Measurements from ENCODE around the gene C21orf91.

Gene C21orf91

GRCh38 chr21:17819114-17819876, at the start of gene C21orf91:
C21orf91 (minus strand) TSS chr21:17819356; CDS start chr21:17818318, 1,038 bp downstream.
- FAIRE-seq = peak; percentile 87
- DNase-seq (ENCODE audit: low spot score) = peak; percentile 96

- DNase-seq (ENCODE audit: low spot score) (no peak), FAIRE-seq (no peak)
Measured at GRCh38 chr21:17866590-17866989, 47.4 kb upstream of the C21orf91 start.

GRCh38 chr21:17859661-17860060, 40.5 kb upstream of the C21orf91 start:
- DNase-seq (ENCODE audit: low spot score) = no peak
- no peak for FAIRE-seq

GRCh38 chr21:17858747-17859146, 39.6 kb upstream of the C21orf91 start:
- DNase-seq (ENCODE audit: low spot score) (no peak), FAIRE-seq (peak; percentile 17)

GRCh38 chr21:17854745-17855144, 35.6 kb upstream of the C21orf91 start:
- DNase-seq (ENCODE audit: low spot score) (no peak), FAIRE-seq (no peak)

GRCh38 chr21:17853393-17854275, 34.5 kb upstream of the C21orf91 start:
- no peak for FAIRE-seq
- no peak for DNase-seq (ENCODE audit: low spot score)

GRCh38 chr21:17848228-17848627, 29.1 kb upstream of the C21orf91 start:
- DNase-seq (ENCODE audit: low spot score) (peak; percentile 87), FAIRE-seq (peak; percentile 81)

GRCh38 chr21:17841103-17841502, 21.9 kb upstream of the C21orf91 start:
- FAIRE-seq (no peak), DNase-seq (ENCODE audit: low spot score) (no peak)

GRCh38 chr21:17834639-17835354, 15.6 kb upstream of the C21orf91 start:
- DNase-seq (ENCODE audit: low spot score) = no peak
- FAIRE-seq = no peak

- DNase-seq (ENCODE audit: low spot score) = peak; percentile 34
- FAIRE-seq = no peak
Measured at GRCh38 chr21:17829472-17829871, 10.3 kb upstream of the C21orf91 start.

- DNase-seq (ENCODE audit: low spot score) (no peak), FAIRE-seq (no peak)
Measured at GRCh38 chr21:17828223-17828622, 9.1 kb upstream of the C21orf91 start.

GRCh38 chr21:17823846-17824245, 4.7 kb upstream of the C21orf91 start:
- DNase-seq (ENCODE audit: low spot score) = no peak
- FAIRE-seq = no peak

GRCh38 chr21:17821121-17821520, 2.0 kb upstream of the C21orf91 start:
- DNase-seq (ENCODE audit: low spot score) (no peak), FAIRE-seq (no peak)

GRCh38 chr21:17819877-17820229, 697 bp upstream of the C21orf91 start:
- DNase-seq (ENCODE audit: low spot score) (peak; percentile 7), FAIRE-seq (no peak)

GRCh38 chr21:17818186-17819113, 706 bp downstream of the C21orf91 start:
- DNase-seq (ENCODE audit: low spot score) (peak; percentile 29), FAIRE-seq (no peak)

GRCh38 chr21:17813353-17813752, 5.8 kb downstream of the C21orf91 start:
- FAIRE-seq (no peak), DNase-seq (ENCODE audit: low spot score) (no peak)

- no peak for FAIRE-seq
- no peak for DNase-seq (ENCODE audit: low spot score)
Measured at GRCh38 chr21:17805966-17806365, 13.2 kb downstream of the C21orf91 start.

- DNase-seq (ENCODE audit: low spot score) (no peak), FAIRE-seq (no peak)
Measured at GRCh38 chr21:17803536-17803935, 15.6 kb downstream of the C21orf91 start.

GRCh38 chr21:17802572-17802971, 16.6 kb downstream of the C21orf91 start:
- FAIRE-seq = no peak
- DNase-seq (ENCODE audit: low spot score) = no peak

GRCh38 chr21:17799414-17800164, 19.6 kb downstream of the C21orf91 start:
- DNase-seq (ENCODE audit: low spot score) (no peak), FAIRE-seq (no peak)

Data from urothelium cell line (cell line).